Pancreas (tissue), 10 donors: ENCODE results near the gene SLC6A19. TPM values are rescaled to one million over a fixed set of nuclear protein-coding genes. Genes with fewer than 3 reads are reported as not detected.
"Not testable (repeated sequence)": the region's sequence is repeated elsewhere in the genome, so short reads cannot be mapped to it uniquely, and the experiment has no call there.

ENCODE experiments used
- ATAC-seq, 4 donors: fragments of 200-7000 bp; cut with Tn5 transposase; one replicate each; pipeline versions ENCODE4 v1.8.0 to v1.9.1; 2020; ENCODE audit warnings: mild to moderate bottlenecking in 4 of 4, moderate library complexity in 4 of 4
- DNase-seq, 6 donors: peaks; one replicate each; pipeline ENCODE4 v3.0.0-alpha.2; 2020
- FAIRE-seq: peaks from 2 replicates; lab custom pipeline; 2012; peaks lifted over from hg19 to GRCh38; lab: Jason Lieb, UNC
- H3K27ac ChIP-seq, 4 donors: fragments of 200-600 bp; sonication (generic); 1 replicate in 3 of 4; 2 replicates in 1 of 4; pipeline versions ENCODE4 v1.5.0 to v1.8.0; 2020
- H3K27me3 ChIP-seq, 4 donors: fragments of 200-600 bp; one replicate each; pipeline ENCODE4 v1.8.0; 2021
- H3K36me3 ChIP-seq, 3 donors: fragments of 200-600 bp; sonication (generic) in 1 of 3; one replicate each; pipeline versions ENCODE4 v1.5.0 to v1.8.0; 2020 to 2021
- H3K4me1 ChIP-seq, 3 donors: fragments of 200-600 bp; one replicate each; pipeline ENCODE4 v1.8.0; 2021
- H3K4me3 ChIP-seq, 4 donors: fragments of 200-600 bp; sonication (generic) in 2 of 4; one replicate each; pipeline versions ENCODE4 v1.5.0 to v1.8.0; 2020 to 2021
- H3K9me3 ChIP-seq, 4 donors: fragments of 200-600 bp; one replicate each; pipeline ENCODE4 v1.8.0; 2021
- CTCF ChIP-seq, 4 donors: fragments of 200-600 bp; sonication (generic) in 3 of 4; IDR thresholded peaks; one replicate each; pipeline versions ENCODE4 v1.5.0 to v1.8.0; 2021; ENCODE audit warnings: antibody characterized with exemption in 4 of 4
- WGBS, 2 donors: extraction: QIAGEN DNeasy Blood & Tissue Kit; methylation state at CpG; one replicate each; pipeline ENCODE4 v1.1.7; 2013; 5-methylcytosine and 5-hydroxymethylcytosine counted together
- intact Hi-C, 3 donors: fragments of 100-400 bp; cut with DNase I; formaldehyde crosslinking; loops; one replicate each; pipeline versions ENCODE4 v1.11.1 to v1.14.2; 2022
- polyA plus RNA-seq, 2 donors: library from polyadenylated mRNA; stranded (reverse); fragments of 200-250 nt; gene quantifications; one replicate each; pipeline ENCODE4 v1.2.3, GENCODE V29; 2013
- total RNA-seq, 6 donors: library from RNA; stranded (reverse); fragmentation: NEBNext Ultra II Directional in 4 of 6; extraction: Animal tissue kit (Norgen Biotek cat#: 25700) in 4 of 6; gene quantifications; one replicate each; pipeline versions ENCODE4 v1.2.1 to v1.2.4, GENCODE V29; 2021 to 2023
- donor health status: healthy with polysubstance abuse.
- donor health status: DM: no; HTN: no; CAD: no; lungs with moderate emphysema.
- donor health status: DM: no; HTN: no; CAD: no.
- donor health status: control.
- donor health status: control.
- donor health status: Bipolar disorder and iron deficiency.
- donor health status: DM: yes; HTN: yes; CAD: no.
- donor health status: DM: no; HTN: no; CAD: no.
- donor health status: DM: no; HTN: no; CAD: no.
- donor health status: DM: yes; HTN: yes; CAD: no.

Gene SLC6A19
- total and polyA plus RNA-seq, 8 donors: 0.08 to 3.9 (median 0.29) TPM

GRCh38 chr5:1227667-1228066 lies 26.3 kb downstream of the SLC6A19 start:
- H3K9me3 ChIP-seq: no peaks in the 10 kb centered on the region
- peak in 1 of 6 donors; percentile 46 for DNase-seq
- no peak for FAIRE-seq
- H3K4me3 ChIP-seq: no peak overlapping the region
- H3K27me3 ChIP-seq: no peaks in the 10 kb centered on the region
- H3K27ac ChIP-seq: no peak overlapping the region
- no peaks in the 10 kb centered on the region for H3K4me1 ChIP-seq
- no peak for TF ChIP-seq CTCF (IDR thresholded peaks at IDR 0.05)
- ATAC-seq: peak in 3 of 4 donors; percentile 44 to 62 (median 53)
- intact Hi-C loops: no loop called here
- WGBS, 2 donors: 32 to 44% methylated on average over 14 of the region's 14 CpGs
- no peaks in the 10 kb centered on the region for H3K36me3 ChIP-seq

GRCh38 chr5:1228120-1228519 lies 26.7 kb downstream of the SLC6A19 start:
- Histone ChIP-seq H3K27me3 (no peaks in the 10 kb centered on the region), H3K4me1 (no peaks in the 10 kb centered on the region), H3K4me3 (no peak overlapping the region), H3K9me3 (no peaks in the 10 kb centered on the region), H3K36me3 (no peaks in the 10 kb centered on the region), H3K27ac (no peak overlapping the region)
- FAIRE-seq: no peak
- 39 to 48% methylated on average over 15 of the region's 15 CpGs for WGBS, 2 donors
- intact Hi-C loops: no loop called here
- no peak for TF ChIP-seq CTCF (IDR thresholded peaks at IDR 0.05)
- no peak for ATAC-seq
- DNase-seq: no peak

- H3K9me3 ChIP-seq, H3K4me1 ChIP-seq, H3K27me3 ChIP-seq, FAIRE-seq, H3K4me3 ChIP-seq, intact Hi-C loops, ATAC-seq, H3K36me3 ChIP-seq, DNase-seq, H3K27ac ChIP-seq: not testable (repeated sequence)
- 74 to 76% methylated on average over 11 of the region's 11 CpGs for WGBS, 2 donors
Observed at GRCh38 chr5:1229023-1229422, 27.6 kb downstream of the SLC6A19 start.

GRCh38 chr5:1229822-1230221 lies 28.4 kb downstream of the SLC6A19 start:
- no peak for DNase-seq
- Histone ChIP-seq H3K9me3 (no peaks in the 10 kb centered on the region), H3K4me1 (no peaks in the 10 kb centered on the region), H3K4me3 (no peak overlapping the region), H3K27me3 (no peaks in the 10 kb centered on the region), H3K36me3 (no peaks in the 10 kb centered on the region), H3K27ac (no peak overlapping the region)
- WGBS, 2 donors: 49 to 55% methylated on average over 6 to 7 of the region's 7 CpGs
- ATAC-seq: no peak
- TF ChIP-seq CTCF (IDR thresholded peaks at IDR 0.05): no peak
- intact Hi-C loops: no loop called here
- FAIRE-seq: no peak

GRCh38 chr5:1230551-1230950 lies 29.2 kb downstream of the SLC6A19 start:
- Histone ChIP-seq H3K27me3 (no peaks in the 10 kb centered on the region), H3K36me3 (no peaks in the 10 kb centered on the region), H3K4me1 (no peaks in the 10 kb centered on the region), H3K9me3 (no peaks in the 10 kb centered on the region), H3K4me3 (no peak overlapping the region), H3K27ac (no peak overlapping the region)
- no peak for DNase-seq
- ATAC-seq: no peak
- no peak for FAIRE-seq
- WGBS, 2 donors: 80 to 86% methylated on average over 16 to 17 of the region's 17 CpGs
- intact Hi-C loops: no loop called here
- TF ChIP-seq CTCF (IDR thresholded peaks at IDR 0.05): no peak
